Measurements from ENCODE around the gene ISCA2.
"Not testable (repeated sequence)": the region's sequence is repeated elsewhere in the genome, so short reads cannot be mapped to it uniquely, and the experiment has no call there.

DNA sequence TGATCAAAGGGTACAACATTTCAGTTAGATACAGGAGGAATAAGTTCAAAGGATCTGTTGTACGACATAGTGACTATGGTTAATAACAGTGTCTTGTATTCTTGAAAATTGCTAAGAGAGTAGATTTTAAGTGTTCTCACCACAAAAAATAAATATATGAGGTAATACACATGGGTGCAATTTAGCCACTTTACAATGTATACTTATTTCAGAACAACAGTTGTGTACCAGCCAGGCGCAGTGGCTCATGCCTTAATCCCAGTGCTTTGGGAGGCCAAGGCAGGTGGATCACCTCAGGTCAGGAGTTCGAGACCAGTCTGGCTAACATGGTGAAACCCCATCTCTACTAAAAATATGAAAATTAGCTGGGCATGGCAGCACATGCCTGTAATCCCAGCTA, 42.8 kb downstream of the ISCA2 start:
- TF ChIP-seq POLR2AphosphoS5, POLR2A (IDR thresholded peaks at IDR 0.05): not testable (repeated sequence)
- TF ChIP-seq, protein P1, sequence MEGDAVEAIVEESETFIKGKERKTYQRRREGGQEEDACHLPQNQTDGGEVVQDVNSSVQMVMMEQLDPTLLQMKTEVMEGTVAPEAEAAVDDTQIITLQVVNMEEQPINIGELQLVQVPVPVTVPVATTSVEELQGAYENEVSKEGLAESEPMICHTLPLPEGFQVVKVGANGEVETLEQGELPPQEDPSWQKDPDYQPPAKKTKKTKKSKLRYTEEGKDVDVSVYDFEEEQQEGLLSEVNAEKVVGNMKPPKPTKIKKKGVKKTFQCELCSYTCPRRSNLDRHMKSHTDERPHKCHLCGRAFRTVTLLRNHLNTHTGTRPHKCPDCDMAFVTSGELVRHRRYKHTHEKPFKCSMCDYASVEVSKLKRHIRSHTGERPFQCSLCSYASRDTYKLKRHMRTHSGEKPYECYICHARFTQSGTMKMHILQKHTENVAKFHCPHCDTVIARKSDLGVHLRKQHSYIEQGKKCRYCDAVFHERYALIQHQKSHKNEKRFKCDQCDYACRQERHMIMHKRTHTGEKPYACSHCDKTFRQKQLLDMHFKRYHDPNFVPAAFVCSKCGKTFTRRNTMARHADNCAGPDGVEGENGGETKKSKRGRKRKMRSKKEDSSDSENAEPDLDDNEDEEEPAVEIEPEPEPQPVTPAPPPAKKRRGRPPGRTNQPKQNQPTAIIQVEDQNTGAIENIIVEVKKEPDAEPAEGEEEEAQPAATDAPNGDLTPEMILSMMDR (IDR thresholded peaks at IDR 0.05), result not testable (repeated sequence)
